Spleen (tissue), 7 donors: ENCODE results near the gene KIAA2012.

Experiments
- CTCF ChIP-seq, 11 experiments: fragments of 200-600 bp in 7 of 11; fragments of 450-650 bp in 4 of 11; sonication (generic) in 4 of 11; IDR thresholded peaks in 8 of 11; conservative IDR thresholded peaks in 3 of 11; 1 replicate in 7 of 11; 2 replicates in 4 of 11; pipeline versions ENCODE4 v1.4.0 to v1.8.0; 2016 to 2021; ENCODE audit warnings: antibody characterized with exemption in 11 of 11, inconsistent platforms in 4 of 11, mild to moderate bottlenecking in 1 of 11
- POLR2AphosphoS5 ChIP-seq, 3 donors: sonication (generic); formaldehyde crosslinking; IDR thresholded peaks; one replicate each; pipeline ENCODE4 v1.5.1; 2017; ENCODE audit warnings: antibody characterized with exemption in 3 of 3
- donor health status: DM: no; HTN: no; CAD: no; lungs with moderate emphysema.
- donor health status: DM: no; HTN: no; CAD: no.
- donor health status: DM: no; HTN: no; CAD: no.

GRCh38 chr2:202037086-202037485, 36.0 kb upstream of the KIAA2012 start:
- TF ChIP-seq POLR2AphosphoS5 (IDR thresholded peaks at IDR 0.05) = no peak
- no peak for TF ChIP-seq CTCF (IDR thresholded peaks at IDR 0.05 in 8 of 11, conservative IDR thresholded peaks at IDR 0.05 in 3 of 11)
